Thyroid gland (tissue), 4 donors: ENCODE measurements around the gene ARMCX6. TPM values are rescaled to one million over a fixed set of nuclear protein-coding genes. Genes with fewer than 3 reads are reported as not detected.
A peak's percentile ranks its signal among the peaks of the same experiment; 100 is the strongest.
"Not testable (repeated sequence)": the region's sequence is repeated elsewhere in the genome, so short reads cannot be mapped to it uniquely, and the experiment has no call there.

ENCODE experiments used
- DNase-seq, 2 donors: peaks; one replicate each; pipeline ENCODE4 v3.0.0-alpha.2; 2019
- H3K27ac ChIP-seq, 3 donors: fragments of 200-600 bp; sonication (generic); 1 replicate in 2 of 3; 2 replicates in 1 of 3; pipeline ENCODE4 v1.5.1; 2016 to 2019; ENCODE audit warnings: mild to moderate bottlenecking in 1 of 3, moderate library complexity in 1 of 3
- H3K27me3 ChIP-seq: fragments of 200-600 bp; sonication (generic); one replicate; pipeline ENCODE4 v1.5.1; 2019
- H3K36me3 ChIP-seq, 2 donors: fragments of 200-600 bp; sonication (generic); one replicate each; pipeline ENCODE4 v1.5.1; 2016 to 2019
- H3K4me1 ChIP-seq, 2 donors: fragments of 200-600 bp; sonication (generic); one replicate each; pipeline ENCODE4 v1.5.1; 2017 to 2019
- H3K4me3 ChIP-seq, 3 donors: fragments of 200-600 bp; sonication (generic); replicated peaks in 1 of 3; 1 replicate in 2 of 3; 2 replicates in 1 of 3; pipeline ENCODE4 v1.5.1; 2016; ENCODE audit warnings: mild to moderate bottlenecking in 1 of 3
- H3K9me3 ChIP-seq: fragments of 200-600 bp; sonication (generic); one replicate; pipeline ENCODE4 v1.5.1; 2017
- POLR2A ChIP-seq, 2 donors: fragments of 450-650 bp; IDR thresholded peaks; one replicate each; pipeline ENCODE4 v1.6.1; 2017; ENCODE audit warnings: antibody characterized with exemption in 2 of 2, mild to moderate bottlenecking in 2 of 2, moderate library complexity in 1 of 2
- WGBS, 2 donors: methylation state at CpG; one replicate each; pipeline ENCODE4 v1.1.5; 2017; 5-methylcytosine and 5-hydroxymethylcytosine counted together
- intact Hi-C: fragments of 100-400 bp; cut with DNase I; formaldehyde crosslinking; loops from one replicate; pipeline ENCODE4 v1.15.1; 2023
- total RNA-seq, 4 donors: library from RNA; depleted of rRNA; stranded (reverse); fragments of >200 nt; gene quantifications; one replicate each; pipeline ENCODE4 v1.2.3, GENCODE V29; 2016
- TF ChIP-seq, protein P1 (sequence below), 6 experiments: fragments of 200-600 bp in 3 of 6; fragments of 450-650 bp in 3 of 6; sonication (generic) in 3 of 6; IDR thresholded peaks; one replicate each; pipeline ENCODE4 v1.5.1; 2016 to 2019; ENCODE audit warnings: antibody characterized with exemption in 6 of 6, mild to moderate bottlenecking in 2 of 6, inconsistent platforms in 1 of 6, moderate library complexity in 1 of 6

The ARMCX6 gene
- total RNA-seq, 4 donors from 2014 or later = 20.6 to 28.6 (median 23.4) TPM

DNA sequence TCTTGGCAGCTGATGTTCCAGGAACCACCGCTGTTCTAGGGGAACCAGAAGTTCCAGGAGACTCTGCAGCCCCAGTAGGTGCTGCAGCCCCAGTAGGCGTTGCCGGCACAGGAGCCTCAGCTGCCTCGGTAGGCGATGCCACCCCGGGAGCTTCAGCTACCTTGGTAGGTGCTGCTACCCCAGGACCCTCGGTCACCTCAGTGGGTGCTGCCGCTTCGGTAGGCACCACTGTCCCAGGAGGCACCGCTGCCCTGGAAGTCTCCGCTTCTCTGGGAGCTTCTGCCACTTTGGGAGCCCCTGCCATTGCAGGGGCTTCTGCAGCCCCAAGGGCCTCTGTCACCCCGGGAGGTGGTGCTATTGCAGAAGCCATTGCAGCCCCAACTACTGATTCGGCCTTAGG lies 39.0 kb upstream of the ARMCX6 start:
- no peak for TF ChIP-seq POLR2A (IDR thresholded peaks at IDR 0.05)
- TF ChIP-seq, protein P1, sequence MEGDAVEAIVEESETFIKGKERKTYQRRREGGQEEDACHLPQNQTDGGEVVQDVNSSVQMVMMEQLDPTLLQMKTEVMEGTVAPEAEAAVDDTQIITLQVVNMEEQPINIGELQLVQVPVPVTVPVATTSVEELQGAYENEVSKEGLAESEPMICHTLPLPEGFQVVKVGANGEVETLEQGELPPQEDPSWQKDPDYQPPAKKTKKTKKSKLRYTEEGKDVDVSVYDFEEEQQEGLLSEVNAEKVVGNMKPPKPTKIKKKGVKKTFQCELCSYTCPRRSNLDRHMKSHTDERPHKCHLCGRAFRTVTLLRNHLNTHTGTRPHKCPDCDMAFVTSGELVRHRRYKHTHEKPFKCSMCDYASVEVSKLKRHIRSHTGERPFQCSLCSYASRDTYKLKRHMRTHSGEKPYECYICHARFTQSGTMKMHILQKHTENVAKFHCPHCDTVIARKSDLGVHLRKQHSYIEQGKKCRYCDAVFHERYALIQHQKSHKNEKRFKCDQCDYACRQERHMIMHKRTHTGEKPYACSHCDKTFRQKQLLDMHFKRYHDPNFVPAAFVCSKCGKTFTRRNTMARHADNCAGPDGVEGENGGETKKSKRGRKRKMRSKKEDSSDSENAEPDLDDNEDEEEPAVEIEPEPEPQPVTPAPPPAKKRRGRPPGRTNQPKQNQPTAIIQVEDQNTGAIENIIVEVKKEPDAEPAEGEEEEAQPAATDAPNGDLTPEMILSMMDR (IDR thresholded peaks at IDR 0.05) = no peak
- DNase-seq = no peak
- Histone ChIP-seq H3K27me3 (no peaks in the 10 kb centered on the region), H3K27ac (no peak overlapping the region), H3K4me3 (no peak overlapping the region), H3K36me3 (peaks cover 0 to 9% of the 10 kb centered on the region in 2 donors), H3K9me3 (no peaks in the 10 kb centered on the region), H3K4me1 (no peaks in the 10 kb centered on the region)
- intact Hi-C loops = no loop called here
- 93% methylated on average over 9 of the region's 13 CpGs; no CpG with 5 or more reads in 1 of the 2 donors for WGBS, 2 donors

DNA sequence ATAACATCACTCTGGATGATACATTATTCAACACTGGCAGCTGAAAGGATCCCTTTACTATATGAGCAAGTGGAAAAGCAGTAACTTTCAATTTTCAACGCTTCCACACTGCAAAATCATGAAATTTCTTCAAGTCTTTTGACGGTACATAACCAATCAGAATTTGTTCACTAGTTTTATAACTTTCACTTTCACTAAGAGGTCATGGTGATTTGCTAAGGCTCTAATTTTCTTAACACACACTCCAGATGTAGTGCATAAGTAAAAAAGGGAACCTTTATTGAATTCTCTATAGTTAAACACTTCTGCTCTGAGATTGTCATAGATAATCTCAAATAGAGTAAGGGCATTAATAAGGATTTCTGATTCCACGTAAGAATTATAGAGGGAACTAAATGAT lies 37.7 kb upstream of the ARMCX6 start:
- Histone ChIP-seq H3K4me3 (no peak overlapping the region), H3K27ac (no peak overlapping the region), H3K27me3 (no peaks in the 10 kb centered on the region), H3K36me3 (peaks cover 0 to 9% of the 10 kb centered on the region in 2 donors), H3K4me1 (no peaks in the 10 kb centered on the region), H3K9me3 (no peaks in the 10 kb centered on the region)
- intact Hi-C loops = no loop called here
- 84 to 85% methylated on average over 3 of the region's 3 CpGs for WGBS, 2 donors
- no peak for TF ChIP-seq POLR2A (IDR thresholded peaks at IDR 0.05)
- TF ChIP-seq, protein P1 (IDR thresholded peaks at IDR 0.05) = no peak
- DNase-seq = no peak

DNA sequence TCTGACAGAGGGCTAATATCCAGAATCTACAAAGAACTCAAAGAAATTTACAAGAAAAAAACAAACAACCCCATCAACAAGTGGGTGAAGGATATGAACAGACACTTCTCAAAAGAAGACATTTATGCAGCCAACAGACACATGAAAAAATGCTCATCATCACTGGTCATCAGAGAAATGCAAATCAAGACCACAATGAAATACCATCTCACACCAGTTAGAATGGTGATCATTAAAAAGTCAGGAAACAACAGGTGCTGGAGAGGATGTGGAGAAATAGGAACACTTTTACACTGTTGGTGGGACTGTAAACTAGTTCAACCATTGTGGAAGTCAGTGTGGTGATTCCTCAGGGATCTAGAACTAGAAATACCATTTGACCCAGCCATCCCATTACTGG lies 29.9 kb upstream of the ARMCX6 start:
- H3K9me3 ChIP-seq, DNase-seq: not testable (repeated sequence)

DNA sequence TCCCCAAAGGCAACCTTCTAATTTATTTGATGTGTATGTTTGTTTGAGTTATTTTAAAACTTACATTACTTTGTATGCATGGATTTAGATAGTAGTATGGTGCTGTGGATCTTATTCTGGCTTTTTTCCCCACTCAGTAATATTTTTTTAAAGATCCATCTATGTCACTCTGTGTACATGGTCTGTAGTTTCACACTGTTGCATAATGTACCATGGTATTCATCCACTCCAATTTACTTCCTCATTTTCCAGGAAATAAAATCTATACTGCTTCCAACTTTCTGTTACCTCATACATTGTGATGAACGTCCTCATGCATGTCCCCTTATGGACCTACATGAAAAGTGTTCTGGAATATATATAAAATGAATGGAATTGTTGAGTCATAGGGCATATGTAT lies 24.3 kb upstream of the ARMCX6 start:
- no peak overlapping the region for H3K4me3 ChIP-seq
- H3K27ac ChIP-seq = no peak overlapping the region
- WGBS, 2 donors = 77 to 83% methylated on average over 1 of the region's 1 CpG
- H3K9me3 ChIP-seq = no peaks in the 10 kb centered on the region
- TF ChIP-seq, protein P1 (IDR thresholded peaks at IDR 0.05) = no peak
- TF ChIP-seq POLR2A (IDR thresholded peaks at IDR 0.05) = no peak
- intact Hi-C loops = no loop called here
- no peaks in the 10 kb centered on the region for H3K4me1 ChIP-seq
- H3K27me3 ChIP-seq = no peaks in the 10 kb centered on the region
- no peak for DNase-seq
- H3K36me3 ChIP-seq = no peaks in the 10 kb centered on the region

More for the DNA sequence above, 29.9 kb upstream of the ARMCX6 start:
- H3K27ac ChIP-seq, H3K4me3 ChIP-seq, H3K27me3 ChIP-seq, H3K36me3 ChIP-seq, H3K4me1 ChIP-seq, intact Hi-C loops: not testable (repeated sequence)

DNA sequence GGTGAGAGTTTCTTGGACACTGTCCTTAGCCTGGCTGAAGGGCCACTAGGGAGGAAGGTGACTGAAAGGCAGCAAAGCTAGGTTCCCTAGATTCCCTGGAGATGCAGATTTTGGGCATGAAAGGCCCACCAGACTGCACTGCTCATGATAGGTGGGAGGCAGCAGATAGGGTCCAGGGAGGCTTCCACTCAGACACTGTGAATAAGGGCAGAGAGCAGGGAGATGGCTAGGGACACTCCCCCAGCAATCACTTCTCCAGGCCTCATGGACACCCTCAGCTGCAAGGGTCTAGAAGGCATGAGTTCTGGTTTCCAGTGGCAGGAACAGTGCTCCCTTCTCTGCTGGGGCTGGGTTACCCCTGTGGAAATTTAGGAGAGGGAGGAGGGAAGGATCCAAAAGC lies 21.8 kb upstream of the ARMCX6 start:
- no peaks in the 10 kb centered on the region for H3K27me3 ChIP-seq
- H3K27ac ChIP-seq = no peak overlapping the region
- no peak for TF ChIP-seq POLR2A (IDR thresholded peaks at IDR 0.05)
- TF ChIP-seq, protein P1 (IDR thresholded peaks at IDR 0.05) = no peak
- intact Hi-C loops = no loop called here
- H3K9me3 ChIP-seq = no peaks in the 10 kb centered on the region
- H3K36me3 ChIP-seq = no peaks in the 10 kb centered on the region
- H3K4me1 ChIP-seq = no peaks in the 10 kb centered on the region
- no peak for DNase-seq
- H3K4me3 ChIP-seq = no peak overlapping the region

DNA sequence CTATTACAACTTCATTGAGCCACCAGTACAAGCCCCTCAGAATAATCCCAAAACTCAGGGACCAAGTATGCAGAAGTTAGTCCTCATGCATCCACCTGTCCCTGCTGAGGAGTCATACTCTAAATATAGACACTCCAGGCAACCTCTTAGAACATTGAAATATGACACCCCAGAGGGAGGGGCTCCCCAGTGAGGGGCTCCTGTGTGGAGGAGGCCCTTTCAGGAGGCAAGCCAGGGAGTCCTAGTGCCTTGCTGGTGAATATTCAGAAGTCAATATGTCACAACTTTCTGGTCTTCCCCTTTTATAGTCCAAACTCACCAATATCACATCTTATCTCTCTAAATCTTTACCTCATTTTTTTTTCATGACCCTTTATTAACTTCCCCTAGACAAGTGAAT lies 1.6 kb upstream of the ARMCX6 start:
- Histone ChIP-seq H3K36me3 (no peaks in the 10 kb centered on the region), H3K9me3 (no peaks in the 10 kb centered on the region), H3K27me3 (no peaks in the 10 kb centered on the region), H3K4me1 (peaks cover 0 to 6% of the 10 kb centered on the region in 2 donors), H3K27ac (no peak overlapping the region), H3K4me3 (no peak overlapping the region)
- intact Hi-C loops = no loop called here
- DNase-seq = peak; percentile 7 to 25
- TF ChIP-seq POLR2A (IDR thresholded peaks at IDR 0.05) = no peak
- TF ChIP-seq, protein P1 (IDR thresholded peaks at IDR 0.05) = no peak
